Measurements from ENCODE around the gene DGKE.

The DGKE gene

DNA sequence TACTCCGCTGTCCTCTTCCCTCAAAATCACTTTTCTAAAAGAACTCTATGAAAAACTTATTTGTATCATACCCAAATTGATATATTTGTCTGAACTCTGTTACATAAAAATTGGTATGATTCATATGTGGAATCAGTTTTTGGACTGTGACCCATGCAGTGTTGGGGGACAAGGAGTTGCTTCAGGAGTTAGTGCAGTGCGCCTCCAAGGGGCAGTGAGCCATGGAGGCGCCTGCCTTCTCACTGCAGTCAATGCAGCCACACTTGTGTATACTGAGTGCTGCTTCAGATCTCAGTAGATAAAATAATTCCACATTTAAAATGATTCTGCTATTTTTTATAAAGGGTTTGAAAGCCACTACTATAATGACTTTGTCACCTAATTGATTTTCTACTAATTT lies 32.5 kb downstream of the DGKE start:
- DNase-seq (ENCODE audit: insufficient read length, low spot score) (no peak), FAIRE-seq (no peak)
- TF ChIP-seq, protein P1, sequence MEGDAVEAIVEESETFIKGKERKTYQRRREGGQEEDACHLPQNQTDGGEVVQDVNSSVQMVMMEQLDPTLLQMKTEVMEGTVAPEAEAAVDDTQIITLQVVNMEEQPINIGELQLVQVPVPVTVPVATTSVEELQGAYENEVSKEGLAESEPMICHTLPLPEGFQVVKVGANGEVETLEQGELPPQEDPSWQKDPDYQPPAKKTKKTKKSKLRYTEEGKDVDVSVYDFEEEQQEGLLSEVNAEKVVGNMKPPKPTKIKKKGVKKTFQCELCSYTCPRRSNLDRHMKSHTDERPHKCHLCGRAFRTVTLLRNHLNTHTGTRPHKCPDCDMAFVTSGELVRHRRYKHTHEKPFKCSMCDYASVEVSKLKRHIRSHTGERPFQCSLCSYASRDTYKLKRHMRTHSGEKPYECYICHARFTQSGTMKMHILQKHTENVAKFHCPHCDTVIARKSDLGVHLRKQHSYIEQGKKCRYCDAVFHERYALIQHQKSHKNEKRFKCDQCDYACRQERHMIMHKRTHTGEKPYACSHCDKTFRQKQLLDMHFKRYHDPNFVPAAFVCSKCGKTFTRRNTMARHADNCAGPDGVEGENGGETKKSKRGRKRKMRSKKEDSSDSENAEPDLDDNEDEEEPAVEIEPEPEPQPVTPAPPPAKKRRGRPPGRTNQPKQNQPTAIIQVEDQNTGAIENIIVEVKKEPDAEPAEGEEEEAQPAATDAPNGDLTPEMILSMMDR (IDR thresholded peaks at IDR 0.05; ENCODE audit: insufficient read depth, missing control alignments): peak; percentile 52

DNA sequence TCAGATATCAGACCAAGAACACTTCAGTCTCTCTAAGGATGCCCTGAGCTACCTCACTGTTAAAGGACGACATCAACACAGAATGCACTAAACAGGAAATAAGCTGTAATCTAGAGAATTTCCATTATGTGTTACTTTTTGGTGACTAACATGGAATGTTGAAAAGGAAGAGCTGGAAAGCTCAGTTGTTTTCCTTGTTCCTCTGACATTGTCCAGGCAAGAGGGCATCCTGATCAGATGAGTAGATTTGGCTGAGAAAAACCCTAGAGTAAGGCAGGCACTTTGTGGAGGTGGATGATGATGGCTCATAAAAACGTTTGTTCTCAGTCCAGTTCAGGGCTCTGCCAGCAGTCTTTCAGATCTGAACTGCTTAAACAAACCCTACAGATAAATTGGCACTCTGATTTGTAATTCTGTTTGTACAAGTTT lies 34.0 kb downstream of the DGKE start:
- FAIRE-seq (no peak), DNase-seq (ENCODE audit: insufficient read length, low spot score) (no peak)
- TF ChIP-seq, protein P1 (IDR thresholded peaks at IDR 0.05; ENCODE audit: insufficient read depth, missing control alignments): no peak

DNA sequence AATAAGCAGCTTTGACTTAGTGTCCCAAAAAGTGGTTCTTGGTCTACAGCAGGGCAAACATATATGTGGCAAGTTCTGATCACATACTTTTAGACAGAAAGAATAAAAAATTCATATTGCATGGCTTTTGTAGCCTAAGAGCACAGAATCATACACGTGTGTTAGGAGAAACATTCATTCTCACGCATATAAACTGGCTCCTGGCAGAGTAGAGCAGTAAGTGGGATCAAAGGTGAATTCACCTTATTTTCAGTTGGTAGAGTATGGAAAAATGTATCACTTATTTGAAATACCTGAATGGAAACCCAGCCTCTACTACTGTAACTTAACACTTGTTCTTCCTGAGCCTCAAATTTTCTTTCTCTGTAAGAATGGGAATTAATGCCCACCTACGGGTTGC lies 34.8 kb downstream of the DGKE start:
- TF ChIP-seq, protein P1 (IDR thresholded peaks at IDR 0.05; ENCODE audit: insufficient read depth, missing control alignments): no peak
- DNase-seq (ENCODE audit: insufficient read length, low spot score) (no peak), FAIRE-seq (no peak)

DNA sequence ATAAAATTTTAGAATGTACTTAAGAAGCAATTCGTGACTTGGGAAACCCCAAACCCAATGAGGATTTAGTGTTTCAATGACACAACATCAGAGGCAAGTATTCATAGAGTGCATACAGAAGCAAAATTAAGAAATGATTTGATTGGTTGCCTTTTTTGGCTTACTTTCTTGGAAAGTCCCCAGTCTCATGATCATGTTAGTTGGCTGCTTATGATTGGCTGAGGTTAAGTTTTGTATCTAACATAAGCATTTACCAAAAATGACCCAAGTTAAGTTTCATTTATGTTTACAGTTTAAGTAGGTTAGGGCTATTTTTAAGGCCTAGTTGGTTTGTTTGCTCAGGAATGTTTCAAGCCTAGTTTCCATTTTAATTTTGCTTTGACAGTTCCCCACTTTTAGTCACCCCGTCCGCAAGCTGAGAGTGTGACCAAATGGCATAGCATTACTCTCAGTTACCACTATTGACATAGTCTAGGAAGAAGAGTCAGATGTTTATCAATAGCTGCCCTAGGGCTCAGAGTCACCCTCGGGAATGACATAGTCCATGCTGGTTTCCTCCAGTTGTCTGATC lies 36.2 kb downstream of the DGKE start:
- TF ChIP-seq, protein P1 (IDR thresholded peaks at IDR 0.05; ENCODE audit: insufficient read depth, missing control alignments): no peak
- DNase-seq (ENCODE audit: insufficient read length, low spot score) (no peak), FAIRE-seq (no peak)

DNA sequence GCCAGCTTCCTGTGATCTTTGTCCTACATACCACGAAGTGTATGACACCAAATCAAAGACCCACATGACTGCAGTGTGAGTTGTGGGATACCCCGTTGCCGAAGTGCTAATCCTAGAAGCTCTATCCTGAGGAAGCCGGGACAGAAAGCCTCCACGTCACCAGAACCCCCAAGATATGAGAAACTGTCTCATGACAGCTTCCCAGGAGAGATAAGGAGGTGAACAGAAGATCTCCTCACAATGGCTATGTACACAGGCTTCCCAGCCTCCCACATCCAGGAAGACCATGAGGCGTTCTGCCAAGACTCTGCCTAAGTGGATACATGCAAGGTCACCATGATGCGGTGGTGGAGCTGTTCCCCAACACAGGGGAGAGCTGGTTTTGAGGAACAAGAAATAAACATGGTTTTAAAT lies 42.8 kb downstream of the DGKE start:
- FAIRE-seq (no peak), DNase-seq (ENCODE audit: insufficient read length, low spot score) (no peak)
- TF ChIP-seq, protein P1 (IDR thresholded peaks at IDR 0.05; ENCODE audit: insufficient read depth, missing control alignments): no peak

DNA sequence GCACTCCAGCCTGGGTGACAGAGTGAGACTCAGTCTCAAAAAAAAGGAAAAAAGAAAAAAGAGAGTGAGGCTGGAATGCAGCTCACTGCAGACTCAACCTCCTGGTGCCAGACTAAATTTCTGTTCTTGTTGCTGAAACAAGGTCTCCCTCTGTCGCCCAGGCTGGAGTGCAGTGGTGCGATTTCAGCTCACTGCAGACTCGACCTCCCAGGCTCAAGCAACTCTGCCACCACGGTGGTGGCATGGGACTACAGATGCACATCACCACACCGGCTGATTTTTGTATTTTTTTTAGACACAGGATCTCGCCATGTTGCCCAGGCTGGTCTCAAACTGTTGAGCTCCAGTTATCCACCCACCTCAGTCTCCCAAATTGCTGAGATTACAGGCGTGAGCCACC lies 45.3 kb downstream of the DGKE start:
- no peak for FAIRE-seq
- TF ChIP-seq, protein P1 (IDR thresholded peaks at IDR 0.05; ENCODE audit: insufficient read depth, missing control alignments): no peak

DNA sequence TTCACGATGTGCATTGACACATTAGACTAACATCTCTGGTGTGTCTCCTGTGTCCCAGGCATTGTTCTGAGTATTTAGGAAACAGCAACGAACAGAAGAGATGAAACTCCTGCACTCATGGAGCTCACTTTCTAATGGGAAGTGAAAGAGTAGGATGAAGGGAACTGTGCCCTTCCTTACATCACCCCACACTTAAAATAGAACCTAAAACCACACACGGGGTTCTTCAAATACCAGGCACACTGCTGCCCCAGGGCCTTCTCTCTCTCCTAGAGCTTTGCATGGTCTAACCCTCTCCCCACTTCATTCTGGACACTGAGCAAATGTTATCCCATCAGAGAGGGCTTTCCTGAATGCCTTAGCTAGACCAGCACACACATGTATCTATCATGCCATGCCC lies 46.2 kb downstream of the DGKE start:
- TF ChIP-seq, protein P1 (IDR thresholded peaks at IDR 0.05; ENCODE audit: insufficient read depth, missing control alignments): no peak
- DNase-seq (ENCODE audit: insufficient read length, low spot score) (no peak), FAIRE-seq (no peak)

More for the DNA sequence above, 45.3 kb downstream of the DGKE start:
- DNase-seq (ENCODE audit: insufficient read length, low spot score): no peak
